H1 (cell line): ENCODE results near the gene RASSF4. TPM values are rescaled to one million over a fixed set of nuclear protein-coding genes. Genes with fewer than 3 reads are reported as not detected.

Experiments used
- CTCF ChIA-PET: fragments of 300-600 bp; sonication (Branson Sonifier 250); formaldehyde crosslinking; loops from one replicate; lab custom pipeline; 2021; ENCODE audit not compliant: partially characterized antibody; lab: Charles Lee
- POLR2A ChIA-PET: fragments of 300-600 bp; sonication (Branson Sonifier 250); formaldehyde crosslinking; loops from one replicate; lab custom pipeline; 2021; ENCODE audit warnings: inconsistent platforms; ENCODE audit not compliant: partially characterized antibody; lab: Charles Lee
- DNase-seq, 2 experiments: peaks; one replicate each; pipeline versions ENCODE4 v3.0.0 to v3.0.0-alpha.2; 2010 to 2022; ENCODE audit warnings: low spot score in 2 of 2, low read depth in 1 of 2, mixed read lengths in 1 of 2
- FAIRE-seq: peaks from 2 replicates; lab custom pipeline; 2011; peaks lifted over from hg19 to GRCh38; lab: Jason Lieb, UNC
- H2AFZ ChIP-seq: 2 replicates; pipeline ENCODE4 v1.8.1; 2012; ENCODE audit warnings: low read length, inconsistent platforms
- H2AK5ac ChIP-seq: 2 replicates; pipeline ENCODE4 v1.6.1; 2013; ENCODE audit warnings: low read depth, low read length
- H2BK120ac ChIP-seq: replicated peaks from 2 replicates; pipeline ENCODE3; 2013; ENCODE audit warnings: low read depth, low read length, inconsistent platforms
- H2BK12ac ChIP-seq: 2 replicates; pipeline ENCODE4 v1.6.1; 2013; ENCODE audit warnings: low read depth, low read length
- H2BK15ac ChIP-seq: 2 replicates; pipeline ENCODE4 v1.6.1; 2013; ENCODE audit warnings: low read length
- H2BK20ac ChIP-seq: 2 replicates; pipeline ENCODE4 v1.6.1; 2013; ENCODE audit warnings: low read length
- H2BK5ac ChIP-seq: 2 replicates; pipeline ENCODE4 v1.6.1; 2013; ENCODE audit warnings: low read depth, low read length
- H3K14ac ChIP-seq: 2 replicates; pipeline ENCODE4 v1.6.1; 2013; ENCODE audit warnings: inconsistent platforms; ENCODE audit not compliant: insufficient read length
- H3K18ac ChIP-seq: 2 replicates; pipeline ENCODE4 v1.6.1; 2013; ENCODE audit warnings: low read length; ENCODE audit errors: extremely low read depth
- H3K23ac ChIP-seq: 2 replicates; pipeline ENCODE4 v1.6.1; 2013; ENCODE audit warnings: inconsistent platforms; ENCODE audit not compliant: insufficient read length
- H3K23me2 ChIP-seq: 2 replicates; pipeline ENCODE4 v1.6.1; 2013; ENCODE audit warnings: low read depth, low read length
- H3K27ac ChIP-seq: 2 replicates; pipeline ENCODE4 v1.6.1; 2011; ENCODE audit warnings: low read depth, low read length, inconsistent platforms
- H3K27me3 ChIP-seq, 4 experiments: replicated peaks in 1 of 4; 1 replicate in 1 of 4; 2 replicates in 3 of 4; pipeline versions ENCODE4 v1.6.1 to v1.8.1; 2011 to 2013; ENCODE audit warnings: low read length in 3 of 4, mild to moderate bottlenecking in 3 of 4, inconsistent platforms in 2 of 4, mixed read lengths in 2 of 4, moderate library complexity in 1 of 4; ENCODE audit not compliant: control insufficient read depth in 3 of 4, insufficient read depth in 3 of 4; ENCODE audit errors: extremely low read depth in 1 of 4
- H3K36me3 ChIP-seq, 4 experiments: 2 replicates each; pipeline versions ENCODE4 v1.6.1 to v1.8.1; 2011 to 2013; ENCODE audit warnings: mild to moderate bottlenecking in 4 of 4, low read length in 3 of 4, moderate library complexity in 2 of 4, control low read depth in 1 of 4, inconsistent platforms in 1 of 4; ENCODE audit not compliant: insufficient read depth in 4 of 4, control insufficient read depth in 2 of 4
- H3K4ac ChIP-seq: replicated peaks from 2 replicates; pipeline ENCODE3; 2013; ENCODE audit warnings: low read length, low read depth, mixed read lengths, inconsistent platforms; ENCODE audit not compliant: insufficient read length
- H3K4me1 ChIP-seq, 4 experiments: replicated peaks in 1 of 4; 1 replicate in 1 of 4; 2 replicates in 3 of 4; pipeline versions ENCODE4 v1.6.1 to v1.8.1; 2011 to 2013; ENCODE audit warnings: low read length in 3 of 4, inconsistent platforms in 2 of 4, mixed read lengths in 1 of 4; ENCODE audit not compliant: insufficient read depth in 4 of 4, control insufficient read depth in 3 of 4
- H3K4me2 ChIP-seq, 2 experiments: 2 replicates each; pipeline versions ENCODE4 v1.6.1 to v1.8.1; 2011 to 2013; ENCODE audit warnings: low read depth in 2 of 2, low read length in 2 of 2, control low read depth in 1 of 2, inconsistent platforms in 1 of 2, mild to moderate bottlenecking in 1 of 2; ENCODE audit not compliant: insufficient read depth in 1 of 2
- H3K4me3 ChIP-seq, 4 experiments: fragments of 200-600, 300-600 bp in 1 of 4; sonication (generic), shearing (Covaris generic), sonication (Bioruptor Twin) in 1 of 4; 2 replicates each; pipeline versions ENCODE4 v1.5.1 to v1.8.1; 2011 to 2016; ENCODE audit warnings: low read length in 4 of 4, low read depth in 3 of 4, control low read depth in 2 of 4, inconsistent platforms in 2 of 4, mild to moderate bottlenecking in 2 of 4, mixed read lengths in 1 of 4, moderate library complexity in 1 of 4; ENCODE audit not compliant: insufficient read depth in 2 of 4; ENCODE audit errors: extremely low read depth in 1 of 4
- H3K56ac ChIP-seq: replicated peaks from 2 replicates; pipeline ENCODE3; 2013; ENCODE audit warnings: low read depth, mild to moderate bottlenecking, mixed read lengths, low read length, inconsistent platforms; ENCODE audit not compliant: insufficient read length
- H3K79me1 ChIP-seq: 2 replicates; pipeline ENCODE4 v1.6.1; 2013; ENCODE audit warnings: low read depth, low read length, control low read depth
- H3K79me2 ChIP-seq, 2 experiments: 2 replicates each; pipeline versions ENCODE4 v1.6.1 to v1.8.1; 2012 to 2013; ENCODE audit warnings: low read length in 2 of 2, mild to moderate bottlenecking in 2 of 2, inconsistent platforms in 1 of 2; ENCODE audit not compliant: insufficient read depth in 2 of 2, control insufficient read depth in 1 of 2
- H3K9ac ChIP-seq, 4 experiments: replicated peaks in 1 of 4; 1 replicate in 1 of 4; 2 replicates in 3 of 4; pipeline versions ENCODE4 v1.6.1 to v1.8.1; 2011 to 2013; ENCODE audit warnings: low read depth in 3 of 4, low read length in 3 of 4, control low read depth in 2 of 4, mild to moderate bottlenecking in 2 of 4, moderate library complexity in 2 of 4, inconsistent platforms in 1 of 4; ENCODE audit errors: extremely low read depth in 1 of 4
- H3K9me3 ChIP-seq, 2 experiments: 2 replicates each; pipeline versions ENCODE4 v1.6.1 to v1.8.1; 2012 to 2013; ENCODE audit warnings: mild to moderate bottlenecking in 2 of 2, moderate library complexity in 2 of 2, control low read depth in 1 of 2, inconsistent platforms in 1 of 2, low read depth in 1 of 2, low read length in 1 of 2, mixed read lengths in 1 of 2; ENCODE audit not compliant: insufficient read depth in 2 of 2
- H4K20me1 ChIP-seq, 2 experiments: replicated peaks in 1 of 2; 2 replicates each; pipeline versions ENCODE3 to v1.8.1; 2011 to 2013; ENCODE audit warnings: inconsistent platforms in 2 of 2, low read length in 2 of 2, mild to moderate bottlenecking in 1 of 2; ENCODE audit not compliant: insufficient read depth in 2 of 2, control insufficient read depth in 1 of 2
- H4K5ac ChIP-seq: 2 replicates; pipeline ENCODE4 v1.6.1; 2013; ENCODE audit warnings: low read length, low read depth, mixed read lengths, inconsistent platforms; ENCODE audit not compliant: insufficient read length
- H4K8ac ChIP-seq: 2 replicates; pipeline ENCODE4 v1.8.0; 2013; ENCODE audit warnings: mild to moderate bottlenecking, moderate library complexity, low read length, inconsistent platforms; ENCODE audit not compliant: insufficient read depth; ENCODE audit errors: extremely low read depth
- H4K91ac ChIP-seq: replicated peaks from 2 replicates; pipeline ENCODE3; 2013; ENCODE audit warnings: low read length, mixed read lengths, inconsistent platforms; ENCODE audit not compliant: insufficient read length
- EZH2 ChIP-seq: fragments of 200-600 bp; sonication (generic); IDR thresholded peaks from 2 replicates; pipeline ENCODE4 v1.7.1; 2012; ENCODE audit warnings: low read depth, mild to moderate bottlenecking, moderate library complexity, low read length, inconsistent platforms; ENCODE audit not compliant: severe bottlenecking
- GTF2F1 ChIP-seq: IDR thresholded peaks from 2 replicates; pipeline ENCODE4 v1.6.1; 2012; ENCODE audit warnings: low read depth, low read length, improper control_type of control experiment, borderline replicate concordance
- RAD21 ChIP-seq, 2 experiments: IDR thresholded peaks in 1 of 2; conservative IDR thresholded peaks in 1 of 2; 2 replicates each; pipeline ENCODE4 v1.6.1; 2011; ENCODE audit warnings: low read depth in 2 of 2, low read length in 2 of 2, improper control_type of control experiment in 1 of 2, inconsistent platforms in 1 of 2, mild to moderate bottlenecking in 1 of 2, moderate library complexity in 1 of 2
- SP1 ChIP-seq: IDR thresholded peaks from 2 replicates; pipeline ENCODE4 v1.6.1; 2011; ENCODE audit warnings: low read depth, low read length
- TEAD4 ChIP-seq: IDR thresholded peaks from 2 replicates; pipeline ENCODE4 v1.6.1; 2012; ENCODE audit warnings: low read depth, low read length, inconsistent platforms, mixed read lengths
- polyA plus RNA-seq, 7 experiments: library from polyadenylated mRNA; depleted of rRNA in 3 of 7; stranded (reverse) in 5 of 7; unstranded in 2 of 7; fragments of >200 nt in 5 of 7; fragments of 200-250 nt in 2 of 7; gene quantifications; 1 replicate in 5 of 7; 2 replicates in 1 of 7; 4 replicates in 1 of 7; pipeline versions ENCODE4 v1.2.1 to v1.2.3, GENCODE V29; 2011 to 2013; ENCODE audit warnings: missing spikeins in 2 of 7, mixed read lengths in 2 of 7
- total RNA-seq: library from RNA; stranded (reverse); fragmentation: NEBNext Ultra II Directional; extraction: Animal tissue kit (Norgen Biotek cat#: 25700); gene quantifications from 2 replicates; pipeline ENCODE4 v1.2.1, GENCODE V29; 2021
- TF ChIP-seq, protein P1 (sequence below): IDR thresholded peaks from 2 replicates; pipeline ENCODE4 v1.6.1; 2012; ENCODE audit warnings: inconsistent platforms

RASSF4 gene
- total and polyA plus RNA-seq, 2 of the 8 experiments (the other 6 are each of a cell fraction or from before 2014, with no cell fraction given): 14.3 to 14.5 TPM

DNA sequence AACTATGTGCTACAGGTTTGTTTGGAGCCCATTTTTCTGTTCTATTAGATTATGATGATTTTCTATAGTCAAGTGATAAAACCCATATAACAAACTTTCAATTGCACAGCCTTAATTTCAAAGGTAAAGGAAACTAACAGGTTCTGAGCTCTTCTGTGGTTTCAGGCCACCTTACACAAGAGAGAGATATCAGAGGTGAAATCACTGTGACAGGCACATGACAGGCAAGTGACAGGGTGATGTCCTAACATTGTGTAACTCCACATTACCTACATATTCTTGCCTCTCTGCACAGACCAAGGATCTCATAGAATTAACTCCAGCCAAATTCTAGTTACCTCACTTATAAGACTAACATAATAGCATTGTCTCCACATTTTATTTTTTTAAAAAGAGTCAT is 76.1 kb downstream of the RASSF4 start:
- Histone ChIP-seq H2AK5ac (no peak overlapping the region), H3K4me1 (no peaks in the 10 kb centered on the region), H3K14ac (no peak overlapping the region), H3K23me2 (no peaks in the 10 kb centered on the region), H3K23ac (no peak overlapping the region), H2BK5ac (no peak overlapping the region), H3K79me1 (no peaks in the 10 kb centered on the region), H3K18ac (no peak overlapping the region), H4K20me1 (no peaks in the 10 kb centered on the region), H4K5ac (no peak overlapping the region), H2AFZ (no peak overlapping the region), H3K56ac (no peak overlapping the region), H3K36me3 (no peaks in the 10 kb centered on the region), H4K8ac (no peak overlapping the region), H3K9ac (no peak overlapping the region), H2BK20ac (no peak overlapping the region), H2BK15ac (no peak overlapping the region), H3K27ac (no peak overlapping the region), H3K27me3 (no peaks in the 10 kb centered on the region), H3K4me3 (no peak overlapping the region), H2BK12ac (no peak overlapping the region), H3K79me2 (no peaks in the 10 kb centered on the region), H2BK120ac (no peak overlapping the region), H4K91ac (no peak overlapping the region), H3K9me3 (peaks cover 3 to 9% of the 10 kb centered on the region in 2 experiments; a peak in 3 of 4 replicates), H3K4ac (no peak overlapping the region), H3K4me2 (no peak overlapping the region)
- DNase-seq: no peak
- FAIRE-seq: no peak
- POLR2A ChIA-PET: no interaction called here
- no peak for TF ChIP-seq GTF2F1
- no peak for TF ChIP-seq RAD21 (IDR thresholded peaks at IDR 0.05 in 1 of 2, conservative IDR thresholded peaks at IDR 0.05 in 1 of 2; ENCODE audit: low read depth in 2 of 2, low read length in 2 of 2)
- no peak for TF ChIP-seq SP1
- TF ChIP-seq EZH2: no peak
- no peak for TF ChIP-seq TEAD4
- TF ChIP-seq, protein P1, sequence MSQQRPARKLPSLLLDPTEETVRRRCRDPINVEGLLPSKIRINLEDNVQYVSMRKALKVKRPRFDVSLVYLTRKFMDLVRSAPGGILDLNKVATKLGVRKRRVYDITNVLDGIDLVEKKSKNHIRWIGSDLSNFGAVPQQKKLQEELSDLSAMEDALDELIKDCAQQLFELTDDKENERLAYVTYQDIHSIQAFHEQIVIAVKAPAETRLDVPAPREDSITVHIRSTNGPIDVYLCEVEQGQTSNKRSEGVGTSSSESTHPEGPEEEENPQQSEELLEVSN: no peak
- CTCF ChIA-PET: interaction anchor here (1.1 kb wide), 1 partner anchor 199 kb away, joined by 4 read pairs; no protein-coding TSS in a partner anchor
